Natural killer cell (primary cell): Measurements from ENCODE around the gene ZNF597. TPM values are rescaled to one million over a fixed set of nuclear protein-coding genes. Genes with fewer than 3 reads are reported as not detected.

Experiments
- ATAC-seq, 3 donors: fragments of 150-1000 bp in 2 of 3; fragments of 200-7000 bp in 1 of 3; cut with Tn5 transposase; 1 replicate in 1 of 3; 2 replicates in 2 of 3; pipeline ENCODE4 v1.10.0; 2021; ENCODE audit warnings: mild to moderate bottlenecking in 2 of 3, moderate library complexity in 2 of 3
- DNase-seq, 2 donors: peaks; one replicate each; pipeline versions ENCODE4 v3.0.0 to v3.0.0-alpha.2; 2013 to 2021; ENCODE audit warnings: mixed read lengths in 1 of 2
- H3K27ac ChIP-seq: one replicate; pipeline ENCODE4 v1.5.1; 2013; ENCODE audit warnings: mild to moderate bottlenecking, low read length
- H3K27me3 ChIP-seq: one replicate; pipeline ENCODE4 v1.6.1; 2013; ENCODE audit warnings: low read length; ENCODE audit not compliant: control insufficient read depth, insufficient read depth
- H3K36me3 ChIP-seq: one replicate; pipeline ENCODE4 v1.6.1; 2013; ENCODE audit warnings: low read length; ENCODE audit not compliant: control insufficient read depth, insufficient read depth
- H3K4me1 ChIP-seq: one replicate; pipeline ENCODE4 v1.6.1; 2013; ENCODE audit warnings: low read length; ENCODE audit not compliant: control insufficient read depth, insufficient read depth
- H3K4me3 ChIP-seq: one replicate; pipeline ENCODE4 v1.5.1; 2013; ENCODE audit warnings: low read length
- H3K9me3 ChIP-seq: one replicate; pipeline ENCODE4 v1.6.1; 2013; ENCODE audit warnings: low read length; ENCODE audit not compliant: control insufficient read depth, insufficient read depth
- H3K27ac Mint-ChIP-seq, 2 donors: one replicate each; pipeline ENCODE4 v1.8.0; 2022; ENCODE audit warnings: mild to moderate bottlenecking in 2 of 2, mixed read lengths in 2 of 2, moderate library complexity in 1 of 2
- H3K27me3 Mint-ChIP-seq, 2 donors: one replicate each; pipeline ENCODE4 v1.8.0; 2022; ENCODE audit warnings: low read depth in 2 of 2, mixed read lengths in 2 of 2
- H3K36me3 Mint-ChIP-seq: one replicate; pipeline ENCODE4 v1.8.0; 2022; ENCODE audit warnings: mixed read lengths
- H3K4me1 Mint-ChIP-seq, 2 donors: one replicate each; pipeline ENCODE4 v1.8.0; 2022; ENCODE audit warnings: mixed read lengths in 2 of 2
- H3K4me3 Mint-ChIP-seq: one replicate; pipeline ENCODE4 v1.8.0; 2022; ENCODE audit warnings: mild to moderate bottlenecking, moderate library complexity, mixed read lengths
- H3K9me3 Mint-ChIP-seq, 2 donors: one replicate each; pipeline ENCODE4 v1.8.0; 2022; ENCODE audit warnings: mixed read lengths in 2 of 2
- CTCF ChIP-seq: fragments of 200-600 bp; IDR thresholded peaks from one replicate; pipeline ENCODE4 v1.8.0; 2022; ENCODE audit warnings: antibody characterized with exemption
- WGBS: methylation state at CpG from one replicate; pipeline ENCODE4 v1.1.7; 2013; ENCODE audit warnings: missing lambda C conversion rate; ENCODE audit not compliant: insufficient coverage; 5-methylcytosine and 5-hydroxymethylcytosine counted together
- intact Hi-C: fragments of 100-400 bp; cut with micrococcal nuclease; formaldehyde crosslinking; loops from one replicate; pipeline ENCODE4 v1.14.2; 2022
- total RNA-seq, 4 donors: library from RNA; stranded (reverse); fragments of 120-200 nt in 1 of 4; gene quantifications; one replicate each; pipeline versions ENCODE4 v1.2.3 to v1.2.4, GENCODE V29; 2013 to 2022

Gene ZNF597
- total RNA-seq, 3 donors from 2014 or later (not counting 1 experiment from before 2014, with no cell fraction given) = 1.8 to 3.5 (median 2.8) TPM

DNA sequence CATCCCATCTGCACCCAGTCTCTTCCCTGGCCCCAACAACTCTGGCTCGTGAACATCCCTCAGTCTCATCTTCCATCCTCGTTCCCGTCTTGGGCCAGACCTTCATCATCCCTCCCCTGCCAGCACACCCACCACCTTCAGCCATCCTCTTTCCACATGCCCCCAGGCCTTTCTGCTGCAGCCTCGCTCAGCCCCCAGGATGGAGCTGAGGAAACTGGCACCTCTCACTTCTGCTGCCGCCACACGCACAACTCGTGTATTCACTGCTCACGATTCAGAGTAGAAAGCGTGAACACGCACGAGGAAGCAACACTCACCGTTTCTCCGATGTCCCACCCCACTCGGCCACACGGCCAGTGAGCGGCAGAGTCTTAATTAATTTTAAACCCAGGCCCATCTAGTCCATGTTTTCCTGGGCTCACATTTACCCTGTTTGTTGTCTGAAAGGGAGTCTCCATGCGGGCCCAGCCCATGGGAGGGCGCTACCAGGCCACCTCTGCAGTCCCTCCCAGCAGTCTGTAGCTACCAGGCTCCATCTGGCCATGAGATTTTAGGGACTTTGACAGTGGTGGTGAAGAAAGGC lies 39.4 kb upstream of the ZNF597 start:
- intact Hi-C loops = no loop called here
- H3K4me1 Mint-ChIP-seq = peaks cover 0 to 25% of the 10 kb centered on the region in 2 donors

GRCh38 chr16:3481696-3482658 lies 38.7 kb upstream of the ZNF597 start:
- no peak overlapping the region for H3K4me3 Mint-ChIP-seq
- peaks cover 0 to 25% of the 10 kb centered on the region in 2 donors for H3K4me1 Mint-ChIP-seq
- no peaks in the 10 kb centered on the region for H3K9me3 ChIP-seq
- intact Hi-C loops = no loop called here
- ATAC-seq (no peak), DNase-seq (no peak)
- no peak for TF ChIP-seq CTCF
- H3K4me1 ChIP-seq = no peaks in the 10 kb centered on the region
- 96% methylated on average over 32 of the region's 32 CpGs for WGBS
- no peak overlapping the region for H3K4me3 ChIP-seq
- no peak overlapping the region for H3K27ac ChIP-seq
- no peaks in the 10 kb centered on the region for H3K27me3 ChIP-seq
- no peaks in the 10 kb centered on the region for H3K9me3 Mint-ChIP-seq
- H3K27ac Mint-ChIP-seq = no peak overlapping the region
- H3K36me3 ChIP-seq = peaks cover 66% of the 10 kb centered on the region
- no peaks in the 10 kb centered on the region for H3K36me3 Mint-ChIP-seq
- no peaks in the 10 kb centered on the region for H3K27me3 Mint-ChIP-seq

More for the DNA sequence above, 39.4 kb upstream of the ZNF597 start:
- H3K9me3 Mint-ChIP-seq = no peaks in the 10 kb centered on the region
- H3K27me3 ChIP-seq = no peaks in the 10 kb centered on the region
- no peaks in the 10 kb centered on the region for H3K9me3 ChIP-seq
- no peak for TF ChIP-seq CTCF
- no peaks in the 10 kb centered on the region for H3K27me3 Mint-ChIP-seq
- H3K27ac Mint-ChIP-seq = no peak overlapping the region
- DNase-seq (no peak), ATAC-seq (no peak)
- no peaks in the 10 kb centered on the region for H3K4me1 ChIP-seq
- no peak overlapping the region for H3K27ac ChIP-seq
- H3K36me3 ChIP-seq = peaks cover 64% of the 10 kb centered on the region
- WGBS = 98% methylated on average over 18 of the region's 18 CpGs
- H3K36me3 Mint-ChIP-seq = no peaks in the 10 kb centered on the region
- H3K4me3 Mint-ChIP-seq = no peak overlapping the region
- H3K4me3 ChIP-seq = no peak overlapping the region

GRCh38 chr16:3480901-3481695 lies 37.8 kb upstream of the ZNF597 start:
- TF ChIP-seq CTCF = no peak
- Mint-ChIP-seq H3K36me3 (no peaks in the 10 kb centered on the region), H3K4me3 (no peak overlapping the region), H3K27me3 (no peaks in the 10 kb centered on the region), H3K4me1 (peaks cover 0 to 32% of the 10 kb centered on the region in 2 donors), H3K9me3 (no peaks in the 10 kb centered on the region), H3K27ac (no peak overlapping the region)
- Histone ChIP-seq H3K27me3 (no peaks in the 10 kb centered on the region), H3K27ac (no peak overlapping the region), H3K4me1 (no peaks in the 10 kb centered on the region), H3K36me3 (peaks cover 61% of the 10 kb centered on the region), H3K9me3 (no peaks in the 10 kb centered on the region), H3K4me3 (no peak overlapping the region)
- intact Hi-C loops = no loop called here
- ATAC-seq (no peak), DNase-seq (no peak)
- WGBS = 90% methylated on average over 18 of the region's 18 CpGs
